A549 treated with AZD9567 at 1 μM for 4 hours (cell line): Measurements from ENCODE around the gene NACA2. TPM values are rescaled to one million over a fixed set of nuclear protein-coding genes. Genes with fewer than 3 reads are reported as not detected.

Source experiments
- total RNA-seq: library from RNA; stranded (reverse); fragments of 200-300 nt; extraction: Qiagen RNA extraction; gene quantifications from 5 replicates; pipeline ENCODE4 v1.2.3, GENCODE V29; 2022; ENCODE audit not compliant: insufficient read depth

The NACA2 gene
- not detected in 5 replicates for total RNA-seq

DNA sequence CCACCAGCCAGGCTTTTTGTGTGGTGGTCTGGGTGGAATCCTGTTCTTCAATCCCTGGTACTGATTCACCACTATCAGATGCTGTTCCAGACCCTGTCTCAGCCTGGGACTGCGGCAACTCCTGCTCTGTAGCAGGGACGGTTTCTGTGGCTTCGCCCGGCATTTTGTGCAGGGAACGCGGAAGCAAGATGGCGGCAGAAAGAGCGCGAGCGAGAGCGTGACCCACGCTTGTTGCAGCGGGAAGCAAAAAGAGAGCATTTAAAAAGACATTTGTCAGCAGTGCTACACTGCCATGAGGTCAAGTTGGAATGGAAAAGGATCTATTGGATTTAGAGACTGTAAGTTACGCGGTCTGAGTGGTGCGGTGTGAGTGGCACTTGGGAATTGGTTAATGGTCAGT lies at the start of gene NACA2:
NACA2 (minus strand) TSS at position 202 of the 400 bp plus-strand sequence; CDS start at position 163, 39 bp downstream.

Other genes with a start within 250 kb of the NACA2 start
- 4.9 to 5.4 TPM (median 5.1 TPM) in 5 replicates for gene TBX2, start 191.4 kb downstream of the NACA2 start, total RNA-seq
- 0.11 to 0.35 TPM (median 0.17 TPM) in 4 of 5 replicates, not detected in the other for gene TBX4, start 138.8 kb downstream of the NACA2 start, total RNA-seq